Nephron (organoid): Measurements from ENCODE around the gene MARCHF3.

Source experiments
- H3K27ac Mint-ChIP-seq, 3 experiments: 2 replicates each; pipeline ENCODE4 v1.8.0; 2020; ENCODE audit warnings: mixed read lengths in 3 of 3, mild to moderate bottlenecking in 2 of 3, moderate library complexity in 1 of 3
- H3K27me3 Mint-ChIP-seq: 2 replicates; pipeline ENCODE4 v1.8.0; 2021; ENCODE audit warnings: low read depth, mild to moderate bottlenecking, moderate library complexity, mixed read lengths
- H3K36me3 Mint-ChIP-seq: 2 replicates; pipeline ENCODE4 v1.8.0; 2020; ENCODE audit warnings: low read depth, mixed read lengths
- H3K4me1 Mint-ChIP-seq: 2 replicates; pipeline ENCODE4 v1.8.0; 2020; ENCODE audit warnings: mixed read lengths
- H3K4me3 Mint-ChIP-seq, 3 experiments: 2 replicates each; pipeline ENCODE4 v1.8.0; 2020; ENCODE audit warnings: mild to moderate bottlenecking in 3 of 3, mixed read lengths in 3 of 3, moderate library complexity in 2 of 3
- H3K9me3 Mint-ChIP-seq: 2 replicates; pipeline ENCODE4 v1.8.0; 2020; ENCODE audit warnings: mixed read lengths
- TF ChIP-seq, protein P1 (sequence below), 3 experiments: fragments of 200-600 bp; sonication (generic); IDR thresholded peaks; one replicate each; pipeline ENCODE4 v1.5.0; 2021; ENCODE audit warnings: antibody characterized with exemption in 3 of 3; ENCODE audit not compliant: unreplicated experiment in 3 of 3

MARCHF3 gene

DNA sequence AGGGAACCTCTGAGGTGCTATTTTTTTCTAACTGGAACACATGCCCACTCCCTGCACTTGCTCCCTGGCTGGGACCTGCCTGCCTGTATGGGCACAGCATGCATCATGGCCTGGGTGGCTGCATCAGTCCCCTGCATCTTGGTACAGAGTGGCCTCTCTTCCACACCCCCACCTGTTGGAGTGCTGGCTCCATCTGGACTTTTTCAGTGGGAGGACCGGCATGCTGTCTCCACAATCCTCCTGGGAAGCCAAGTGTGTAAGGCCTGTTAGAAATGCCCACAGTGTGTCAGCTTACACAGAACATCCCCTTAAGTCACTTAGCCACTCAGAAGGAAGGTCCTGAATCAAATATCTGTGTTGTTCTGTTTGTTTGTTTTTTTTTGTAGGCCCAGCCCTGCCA, 102.9 kb downstream of the MARCHF3 start:
- no peak overlapping the region for H3K4me3 Mint-ChIP-seq
- TF ChIP-seq, protein P1, sequence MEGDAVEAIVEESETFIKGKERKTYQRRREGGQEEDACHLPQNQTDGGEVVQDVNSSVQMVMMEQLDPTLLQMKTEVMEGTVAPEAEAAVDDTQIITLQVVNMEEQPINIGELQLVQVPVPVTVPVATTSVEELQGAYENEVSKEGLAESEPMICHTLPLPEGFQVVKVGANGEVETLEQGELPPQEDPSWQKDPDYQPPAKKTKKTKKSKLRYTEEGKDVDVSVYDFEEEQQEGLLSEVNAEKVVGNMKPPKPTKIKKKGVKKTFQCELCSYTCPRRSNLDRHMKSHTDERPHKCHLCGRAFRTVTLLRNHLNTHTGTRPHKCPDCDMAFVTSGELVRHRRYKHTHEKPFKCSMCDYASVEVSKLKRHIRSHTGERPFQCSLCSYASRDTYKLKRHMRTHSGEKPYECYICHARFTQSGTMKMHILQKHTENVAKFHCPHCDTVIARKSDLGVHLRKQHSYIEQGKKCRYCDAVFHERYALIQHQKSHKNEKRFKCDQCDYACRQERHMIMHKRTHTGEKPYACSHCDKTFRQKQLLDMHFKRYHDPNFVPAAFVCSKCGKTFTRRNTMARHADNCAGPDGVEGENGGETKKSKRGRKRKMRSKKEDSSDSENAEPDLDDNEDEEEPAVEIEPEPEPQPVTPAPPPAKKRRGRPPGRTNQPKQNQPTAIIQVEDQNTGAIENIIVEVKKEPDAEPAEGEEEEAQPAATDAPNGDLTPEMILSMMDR (IDR thresholded peaks at IDR 0.05; ENCODE audit: unreplicated experiment in 3 of 3): no peak

DNA sequence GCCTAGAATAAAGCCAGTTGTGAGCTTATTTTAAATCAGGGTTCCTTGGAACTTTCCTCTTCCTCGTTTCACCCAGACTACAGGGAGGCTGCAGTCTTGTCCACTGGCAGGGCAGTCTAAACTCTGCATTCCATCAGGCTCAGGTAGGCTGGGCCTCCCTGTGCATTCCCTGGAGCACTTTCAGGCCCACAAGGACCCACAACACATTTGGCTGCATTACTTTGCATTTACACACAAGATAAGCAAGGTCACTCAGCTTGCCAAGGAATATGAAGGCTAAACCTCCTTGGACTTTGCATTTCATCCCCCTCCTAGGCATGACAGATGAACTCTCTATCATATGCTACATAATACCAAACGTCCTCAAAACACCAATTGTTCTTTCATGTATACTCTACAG, 104.2 kb downstream of the MARCHF3 start:
- no peaks in the 10 kb centered on the region for H3K36me3 Mint-ChIP-seq
- H3K4me1 Mint-ChIP-seq: peaks cover 64% of the 10 kb centered on the region
- no peaks in the 10 kb centered on the region for H3K27me3 Mint-ChIP-seq
- TF ChIP-seq, protein P1 (IDR thresholded peaks at IDR 0.05; ENCODE audit: unreplicated experiment in 3 of 3): no peak
- peak overlapping the region in 1 of 3 experiments; percentile 0 for H3K27ac Mint-ChIP-seq
- no peaks in the 10 kb centered on the region for H3K9me3 Mint-ChIP-seq
- H3K4me3 Mint-ChIP-seq: no peak overlapping the region

More for the DNA sequence above, 102.9 kb downstream of the MARCHF3 start:
- Mint-ChIP-seq H3K27me3 (no peaks in the 10 kb centered on the region), H3K4me1 (peaks cover 58% of the 10 kb centered on the region), H3K9me3 (no peaks in the 10 kb centered on the region), H3K36me3 (no peaks in the 10 kb centered on the region), H3K27ac (peak overlapping the region in 2 of 3 experiments; percentile 40 to 66)

DNA sequence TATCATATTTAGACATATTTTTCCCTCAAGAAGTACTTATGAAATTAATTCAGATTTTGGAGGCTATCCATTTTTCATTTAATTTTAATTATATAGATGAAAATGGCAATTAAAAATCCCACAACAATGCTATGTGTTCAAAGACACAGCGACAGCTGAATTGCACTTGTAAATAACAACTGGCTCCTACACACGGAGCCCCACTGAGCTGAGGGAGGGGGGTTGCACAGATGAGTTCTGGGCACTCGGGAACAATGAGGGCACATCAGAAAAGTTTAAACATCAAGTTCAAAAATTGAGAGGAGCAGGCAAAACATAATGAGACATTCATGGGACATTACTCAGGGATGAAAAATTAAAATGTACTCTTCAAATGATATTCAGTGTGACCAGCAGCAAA, 104.9 kb downstream of the MARCHF3 start:
- Mint-ChIP-seq H3K36me3 (no peaks in the 10 kb centered on the region), H3K9me3 (no peaks in the 10 kb centered on the region), H3K4me1 (peaks cover 71% of the 10 kb centered on the region), H3K27ac (no peak overlapping the region), H3K27me3 (no peaks in the 10 kb centered on the region), H3K4me3 (no peak overlapping the region)
- TF ChIP-seq, protein P1 (IDR thresholded peaks at IDR 0.05; ENCODE audit: unreplicated experiment in 3 of 3): no peak

DNA sequence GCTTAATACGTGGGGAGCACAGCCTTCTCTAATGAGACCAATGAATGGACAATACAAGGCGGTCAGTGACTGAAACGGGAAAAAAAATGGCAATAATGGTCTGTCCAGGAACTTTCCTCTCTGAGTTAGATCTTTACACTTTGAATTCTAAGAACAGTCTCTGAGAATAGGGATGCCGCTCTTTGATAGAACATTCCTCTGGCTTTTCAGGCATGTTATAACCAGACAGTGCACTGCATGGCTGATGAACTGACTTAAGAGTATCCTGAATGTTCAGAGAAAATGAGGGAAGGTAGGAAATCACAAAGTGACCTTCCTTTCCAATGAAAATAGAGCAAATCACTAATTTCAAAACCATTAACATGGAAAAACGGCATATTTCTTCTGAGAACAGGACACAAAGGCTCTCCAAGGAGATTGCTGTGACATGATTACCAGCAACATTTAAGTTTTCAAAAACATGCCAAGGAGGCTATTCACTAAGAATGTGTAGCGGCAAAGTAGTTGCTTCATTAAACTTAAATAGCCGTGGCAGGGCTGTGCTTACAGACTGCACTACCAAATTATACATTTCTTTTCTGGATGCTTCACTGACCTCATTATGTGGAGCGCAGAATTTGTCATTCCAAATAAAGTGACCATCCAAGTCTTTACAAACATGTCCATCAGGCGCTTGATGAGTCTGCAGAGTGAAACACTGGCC, 105.9 kb downstream of the MARCHF3 start:
- H3K4me3 Mint-ChIP-seq: no peak overlapping the region
- peaks cover 73% of the 10 kb centered on the region for H3K4me1 Mint-ChIP-seq
- peak overlapping the region in 2 of 3 experiments; percentile 43 to 45 for H3K27ac Mint-ChIP-seq
- no peaks in the 10 kb centered on the region for H3K27me3 Mint-ChIP-seq
- H3K9me3 Mint-ChIP-seq: no peaks in the 10 kb centered on the region
- TF ChIP-seq, protein P1 (IDR thresholded peaks at IDR 0.05; ENCODE audit: unreplicated experiment in 3 of 3): no peak
- no peaks in the 10 kb centered on the region for H3K36me3 Mint-ChIP-seq

DNA sequence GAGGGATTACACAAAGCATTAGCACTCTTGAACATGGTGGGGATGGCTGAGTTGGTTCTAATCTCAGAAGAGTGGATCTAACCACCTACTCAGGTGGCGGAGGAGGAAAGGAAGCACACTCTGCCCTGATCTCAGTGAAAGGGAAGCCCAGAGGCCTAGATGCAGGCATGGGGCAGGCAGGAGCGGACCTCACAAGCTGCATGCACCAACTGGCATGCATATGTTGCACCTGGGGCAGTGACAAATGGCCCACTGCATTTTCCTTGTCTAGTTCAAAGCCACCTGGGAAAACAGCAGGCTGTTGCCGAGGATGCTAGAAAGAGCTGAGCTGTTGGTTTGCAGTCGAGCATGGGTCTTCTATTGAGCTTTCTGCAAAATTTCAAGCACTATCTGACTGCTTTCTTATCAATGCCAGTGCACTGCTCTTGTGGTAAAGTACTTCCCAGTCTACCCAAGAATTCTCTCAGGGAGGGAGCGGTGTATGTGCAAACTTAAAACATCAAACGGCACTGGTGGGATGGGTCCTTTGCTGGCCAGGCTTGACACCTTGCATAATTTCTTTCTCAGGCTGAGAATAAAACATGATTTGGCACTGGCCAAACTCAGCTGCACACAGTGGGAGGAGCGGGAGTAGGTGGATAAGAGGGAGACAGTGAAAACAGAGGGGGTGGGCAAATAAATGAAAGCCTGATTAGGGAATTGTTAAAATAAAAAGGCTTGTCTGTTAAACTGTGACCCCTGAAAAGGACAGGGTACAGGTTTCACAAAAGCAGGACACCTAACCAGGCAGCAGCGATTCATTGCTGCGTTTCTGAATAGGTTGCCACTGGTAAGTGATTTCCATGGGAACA, 108.9 kb downstream of the MARCHF3 start:
- peak overlapping the region in 2 of 3 experiments; percentile 59 to 77 for H3K27ac Mint-ChIP-seq
- TF ChIP-seq, protein P1 (IDR thresholded peaks at IDR 0.05; ENCODE audit: unreplicated experiment in 3 of 3): no peak
- no peaks in the 10 kb centered on the region for H3K36me3 Mint-ChIP-seq
- H3K4me3 Mint-ChIP-seq: no peak overlapping the region
- H3K27me3 Mint-ChIP-seq: no peaks in the 10 kb centered on the region
- peaks cover 66% of the 10 kb centered on the region for H3K4me1 Mint-ChIP-seq
- no peaks in the 10 kb centered on the region for H3K9me3 Mint-ChIP-seq
